Stomach (tissue), 9 donors: Measurements from ENCODE around the gene PPP1R9B. TPM values are rescaled to one million over a fixed set of nuclear protein-coding genes. Genes with fewer than 3 reads are reported as not detected.

Experiments used
- DNase-seq, 2 donors: peaks; one replicate each; pipeline versions ENCODE4 v3.0.0 to v3.0.0-alpha.2; 2013 to 2019
- H3K27ac ChIP-seq, 5 donors: fragments of 200-600 bp in 4 of 5; sonication (generic) in 4 of 5; one replicate each; pipeline ENCODE4 v1.5.1; 2013 to 2019; ENCODE audit warnings: mild to moderate bottlenecking in 1 of 5, moderate library complexity in 1 of 5
- H3K27me3 ChIP-seq, 3 donors: fragments of 200-600 bp; sonication (generic); one replicate each; pipeline ENCODE4 v1.5.1; 2017 to 2019; ENCODE audit warnings: mixed run types in 1 of 3
- H3K36me3 ChIP-seq, 4 donors: fragments of 200-600 bp; sonication (generic); 1 replicate in 3 of 4; 2 replicates in 1 of 4; pipeline ENCODE4 v1.5.1; 2016 to 2019
- H3K4me1 ChIP-seq, 4 donors: fragments of 200-600 bp; sonication (generic); one replicate each; pipeline ENCODE4 v1.5.1; 2016 to 2019
- H3K4me3 ChIP-seq, 4 donors: fragments of 200-600 bp; sonication (generic) in 3 of 4; one replicate each; pipeline ENCODE4 v1.5.1; 2016 to 2019; ENCODE audit warnings: mild to moderate bottlenecking in 1 of 4
- H3K9me3 ChIP-seq, 4 donors: fragments of 200-600 bp; sonication (generic); one replicate each; pipeline ENCODE4 v1.5.1; 2016 to 2019
- EP300 ChIP-seq: sonication (generic); formaldehyde crosslinking; IDR thresholded peaks from one replicate; pipeline ENCODE4 v1.6.1; 2017; ENCODE audit warnings: antibody characterized with exemption
- POLR2A ChIP-seq, 4 donors: fragments of 450-650 bp; IDR thresholded peaks; one replicate each; pipeline ENCODE4 v1.6.1; 2016; ENCODE audit warnings: antibody characterized with exemption in 4 of 4, control low read depth in 2 of 4, mild to moderate bottlenecking in 1 of 4, moderate library complexity in 1 of 4
- POLR2AphosphoS5 ChIP-seq, 3 donors: sonication (generic); formaldehyde crosslinking; IDR thresholded peaks; one replicate each; pipeline ENCODE4 v1.6.1; 2016; ENCODE audit warnings: antibody characterized with exemption in 3 of 3
- WGBS, 5 donors: extraction: QIAGEN DNeasy Blood & Tissue Kit in 3 of 5; methylation state at CpG; one replicate each; pipeline versions ENCODE4 v1.1.5 to v1.1.7; 2013 to 2018; 5-methylcytosine and 5-hydroxymethylcytosine counted together
- intact Hi-C: fragments of 100-400 bp; cut with DNase I; formaldehyde crosslinking; loops from one replicate; pipeline ENCODE4 v1.15.1; 2023; ENCODE audit warnings: low total_unique reads
- polyA plus RNA-seq, 3 donors: library from polyadenylated mRNA; stranded (reverse); fragments of 200-250 nt; gene quantifications; one replicate each; pipeline ENCODE4 v1.2.3, GENCODE V29; 2013
- total RNA-seq, 5 donors: library from RNA; depleted of rRNA; stranded (reverse); fragments of >200 nt; gene quantifications; one replicate each; pipeline versions ENCODE4 v1.1.0 to v1.2.3, GENCODE V29; 2014 to 2016
- TF ChIP-seq, protein P1 (sequence below), 7 experiments: fragments of 450-650 bp in 4 of 7; fragments of 200-600 bp in 3 of 7; sonication (generic) in 3 of 7; IDR thresholded peaks; one replicate each; pipeline ENCODE4 v1.5.1; 2016 to 2019; ENCODE audit warnings: antibody characterized with exemption in 7 of 7, control low read depth in 2 of 7, mild to moderate bottlenecking in 1 of 7
- donor health status: healthy with polysubstance abuse.
- donor health status: Bipolar disorder and iron deficiency.
- donor health status: healthy.

Gene PPP1R9B
- total and polyA plus RNA-seq, 8 donors: 11.6 to 64.2 (median 18.9) TPM

DNA sequence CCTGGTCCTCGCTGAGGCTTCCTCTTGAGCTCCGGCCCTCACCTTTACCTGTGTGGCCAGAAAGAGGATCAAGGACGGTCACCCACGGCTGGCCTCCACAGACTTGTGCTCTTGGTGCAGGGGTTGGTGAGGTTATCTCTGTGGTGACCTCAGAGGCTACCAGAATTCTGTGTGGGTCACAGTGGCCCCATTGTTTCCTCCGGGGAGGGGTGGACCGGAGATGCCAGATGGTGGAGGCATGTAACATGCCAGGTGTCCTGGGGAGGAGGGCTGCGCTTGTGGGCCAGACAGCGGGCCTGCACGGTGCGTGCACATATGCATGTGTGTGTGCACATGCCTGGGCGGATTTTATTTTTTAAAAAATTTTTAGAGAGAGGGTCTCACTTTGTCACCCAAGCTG is 21.7 kb upstream of the PPP1R9B start:
- no peak overlapping the region for H3K4me3 ChIP-seq
- no peak for TF ChIP-seq POLR2AphosphoS5 (IDR thresholded peaks at IDR 0.05)
- TF ChIP-seq, protein P1, sequence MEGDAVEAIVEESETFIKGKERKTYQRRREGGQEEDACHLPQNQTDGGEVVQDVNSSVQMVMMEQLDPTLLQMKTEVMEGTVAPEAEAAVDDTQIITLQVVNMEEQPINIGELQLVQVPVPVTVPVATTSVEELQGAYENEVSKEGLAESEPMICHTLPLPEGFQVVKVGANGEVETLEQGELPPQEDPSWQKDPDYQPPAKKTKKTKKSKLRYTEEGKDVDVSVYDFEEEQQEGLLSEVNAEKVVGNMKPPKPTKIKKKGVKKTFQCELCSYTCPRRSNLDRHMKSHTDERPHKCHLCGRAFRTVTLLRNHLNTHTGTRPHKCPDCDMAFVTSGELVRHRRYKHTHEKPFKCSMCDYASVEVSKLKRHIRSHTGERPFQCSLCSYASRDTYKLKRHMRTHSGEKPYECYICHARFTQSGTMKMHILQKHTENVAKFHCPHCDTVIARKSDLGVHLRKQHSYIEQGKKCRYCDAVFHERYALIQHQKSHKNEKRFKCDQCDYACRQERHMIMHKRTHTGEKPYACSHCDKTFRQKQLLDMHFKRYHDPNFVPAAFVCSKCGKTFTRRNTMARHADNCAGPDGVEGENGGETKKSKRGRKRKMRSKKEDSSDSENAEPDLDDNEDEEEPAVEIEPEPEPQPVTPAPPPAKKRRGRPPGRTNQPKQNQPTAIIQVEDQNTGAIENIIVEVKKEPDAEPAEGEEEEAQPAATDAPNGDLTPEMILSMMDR (IDR thresholded peaks at IDR 0.05): no peak
- no peak for TF ChIP-seq EP300
- TF ChIP-seq POLR2A (IDR thresholded peaks at IDR 0.05): no peak
- intact Hi-C loops: no loop called here
- WGBS, 5 donors: 79 to 91% (median 84%) methylated on average over 8 to 11 of the region's 11 CpGs
- no peaks in the 10 kb centered on the region for H3K9me3 ChIP-seq
- peaks cover 19 to 68% (median 31%) of the 10 kb centered on the region in 4 donors for H3K4me1 ChIP-seq
- no peaks in the 10 kb centered on the region for H3K36me3 ChIP-seq
- peak overlapping the region in 1 of 5 donors; percentile 15 for H3K27ac ChIP-seq
- H3K27me3 ChIP-seq: no peaks in the 10 kb centered on the region
- no peak for DNase-seq

DNA sequence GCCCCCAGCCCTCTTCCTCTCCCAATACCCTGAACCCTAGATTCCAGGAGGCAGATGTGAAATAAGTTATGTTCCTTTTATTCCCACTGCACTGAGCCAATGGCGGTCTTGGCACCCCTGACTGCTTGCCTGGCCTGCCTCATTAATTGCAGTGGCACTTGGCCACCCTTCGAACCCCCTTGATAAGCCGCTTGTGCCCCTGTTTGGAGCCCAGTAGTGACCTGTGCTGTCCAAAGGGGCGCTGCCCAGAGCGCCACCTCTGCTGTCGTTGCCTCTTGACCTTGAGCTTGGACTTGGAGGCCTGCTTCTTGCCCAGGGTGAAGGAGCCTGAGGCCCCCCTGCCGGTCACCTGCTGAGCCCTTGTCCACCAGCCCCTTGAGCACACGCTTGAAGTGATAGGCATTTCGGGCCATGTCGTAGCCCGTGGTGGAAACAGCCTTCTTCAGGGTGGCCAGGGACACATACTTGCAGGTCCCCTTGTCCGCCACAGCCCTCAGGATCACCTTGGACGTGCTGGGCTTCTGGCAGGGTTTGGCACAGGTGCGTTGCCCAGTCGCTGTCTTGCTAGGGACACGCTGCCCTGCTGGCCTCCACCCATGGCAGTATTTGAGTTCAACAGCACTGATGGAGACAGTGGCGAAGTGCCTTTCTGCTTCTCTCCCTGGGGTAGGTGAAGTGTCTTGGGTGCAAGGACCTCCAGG is 21.0 kb upstream of the PPP1R9B start:
- intact Hi-C loops: no loop called here
- Histone ChIP-seq H3K9me3 (no peaks in the 10 kb centered on the region), H3K36me3 (no peaks in the 10 kb centered on the region), H3K27me3 (no peaks in the 10 kb centered on the region), H3K4me3 (no peak overlapping the region), H3K27ac (peak overlapping the region in 1 of 5 donors; percentile 15), H3K4me1 (peaks cover 14 to 66% (median 28%) of the 10 kb centered on the region in 4 donors)
- 86 to 92% (median 89%) methylated on average over 17 of the region's 17 CpGs for WGBS, 5 donors
- DNase-seq: no peak
- TF ChIP-seq POLR2AphosphoS5 (IDR thresholded peaks at IDR 0.05) (no peak), POLR2A (IDR thresholded peaks at IDR 0.05) (no peak), EP300 (no peak)
- TF ChIP-seq, protein P1 (IDR thresholded peaks at IDR 0.05): no peak

DNA sequence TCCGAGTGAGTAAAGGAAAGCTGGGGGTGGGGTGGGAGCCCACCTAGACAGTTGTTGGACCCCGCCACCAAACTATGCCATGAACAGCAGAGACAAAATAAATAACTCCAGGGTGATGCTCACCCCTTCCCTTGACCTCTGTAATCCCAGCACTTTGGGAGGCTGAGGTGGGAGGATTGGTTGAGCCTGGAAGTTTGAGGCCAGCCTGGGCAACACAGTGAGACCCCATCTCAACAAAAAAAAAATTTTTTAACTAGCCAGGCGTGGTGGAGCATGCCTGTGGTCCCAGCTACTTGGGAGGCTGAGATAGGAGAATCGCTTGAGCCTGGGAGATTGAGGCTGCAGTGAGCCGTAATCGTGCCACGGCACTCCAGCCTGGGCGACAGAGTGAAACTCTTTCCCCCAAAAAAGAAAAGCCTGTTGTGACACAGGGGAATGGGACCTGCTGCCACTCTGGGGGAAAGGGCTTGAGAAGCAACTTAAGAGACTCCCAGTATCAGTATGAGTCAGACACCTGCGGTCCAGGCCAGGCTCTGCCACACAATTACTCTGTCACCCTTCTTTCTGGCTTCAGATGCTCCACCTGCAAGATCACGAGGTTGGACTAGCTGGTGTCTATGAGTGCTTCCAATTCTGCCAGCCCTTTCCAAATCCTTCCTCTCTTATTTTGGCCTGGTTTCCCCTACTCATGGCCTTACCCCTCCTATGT is 20.3 kb upstream of the PPP1R9B start:
- WGBS, 5 donors: 82 to 89% (median 86%) methylated on average over 10 of the region's 10 CpGs
- Histone ChIP-seq H3K4me1 (peaks cover 10 to 66% (median 26%) of the 10 kb centered on the region in 4 donors), H3K27ac (peak overlapping the region in 1 of 5 donors; percentile 15), H3K9me3 (no peaks in the 10 kb centered on the region), H3K27me3 (no peaks in the 10 kb centered on the region), H3K4me3 (no peak overlapping the region), H3K36me3 (no peaks in the 10 kb centered on the region)
- intact Hi-C loops: no loop called here
- no peak for DNase-seq
- TF ChIP-seq, protein P1 (IDR thresholded peaks at IDR 0.05): no peak
- no peak for TF ChIP-seq POLR2AphosphoS5 (IDR thresholded peaks at IDR 0.05)
- TF ChIP-seq POLR2A (IDR thresholded peaks at IDR 0.05): no peak
- TF ChIP-seq EP300: no peak

DNA sequence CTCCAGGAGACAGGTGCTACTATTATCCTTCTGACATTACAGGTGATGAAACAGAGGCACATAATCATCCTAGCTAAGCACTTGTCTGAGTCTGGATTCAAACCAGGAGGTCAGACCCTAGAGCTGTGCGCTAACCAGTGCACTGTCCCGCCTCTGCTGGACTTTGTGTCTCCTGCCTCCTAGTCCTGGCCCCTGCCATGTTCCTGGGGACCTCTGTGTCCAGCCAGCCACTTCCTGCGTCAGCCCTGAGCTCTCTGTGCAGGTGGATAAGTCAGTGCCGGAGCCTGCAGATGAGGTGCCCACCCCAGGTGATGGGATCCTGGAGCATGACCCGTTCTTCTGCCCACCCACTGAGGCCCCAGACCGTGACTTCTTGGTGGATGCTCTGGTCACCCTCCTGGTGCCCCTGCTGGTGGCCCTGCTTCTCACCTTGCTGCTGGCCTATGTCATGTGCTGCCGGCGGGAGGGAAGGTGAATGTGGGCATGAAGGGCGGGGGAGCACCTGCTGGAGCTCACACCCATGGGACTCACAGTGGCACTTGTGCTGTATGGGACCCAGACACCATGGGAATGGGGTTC is 19.5 kb upstream of the PPP1R9B start:
- H3K27ac ChIP-seq: no peak overlapping the region
- H3K27me3 ChIP-seq: no peaks in the 10 kb centered on the region
- peaks cover 5 to 65% (median 23%) of the 10 kb centered on the region in 4 donors for H3K4me1 ChIP-seq
- intact Hi-C loops: no loop called here
- H3K4me3 ChIP-seq: no peak overlapping the region
- no peak for DNase-seq
- TF ChIP-seq EP300: no peak
- no peak for TF ChIP-seq POLR2AphosphoS5 (IDR thresholded peaks at IDR 0.05)
- TF ChIP-seq, protein P1 (IDR thresholded peaks at IDR 0.05): no peak
- H3K36me3 ChIP-seq: no peaks in the 10 kb centered on the region
- 72 to 85% (median 76%) methylated on average over 7 to 9 of the region's 9 CpGs for WGBS, 5 donors
- no peaks in the 10 kb centered on the region for H3K9me3 ChIP-seq
